NCI-H2107 (cell line): Measurements from ENCODE around the gene TENM3.

Experiments
- DNase-seq: peaks from one replicate; lab custom pipeline; 2025; lab: John Stamatoyannopoulos, UW

TENM3 gene

GRCh38 chr4:182842759-182843390 lies 599.7 kb downstream of the TENM3 start:
- no peak for DNase-seq

GRCh38 chr4:182843808-182844325 lies 600.7 kb downstream of the TENM3 start:
- no peak for DNase-seq

GRCh38 chr4:182845618-182846017 lies 602.4 kb downstream of the TENM3 start:
- DNase-seq: no peak

GRCh38 chr4:182846036-182846435 lies 602.8 kb downstream of the TENM3 start:
- DNase-seq: no peak

GRCh38 chr4:182847576-182848450 lies 604.6 kb downstream of the TENM3 start:
- no peak for DNase-seq

GRCh38 chr4:182848685-182849084 lies 605.5 kb downstream of the TENM3 start:
- DNase-seq: no peak
